SK-N-SH treated with all-trans-retinoic acid at 6 μM for 48 hours (cell line): ENCODE results near the gene LCNL1.

Source experiments
- ATAC-seq: fragments of 200-7000 bp; cut with Tn5 transposase; 3 replicates; pipeline ENCODE4 v1.9.1; 2020; ENCODE audit warnings: mild to moderate bottlenecking, moderate library complexity
- BACH2 ChIP-seq: fragments of 250-450 bp; sonication (Bioruptor Pico); IDR thresholded peaks from 2 replicates; pipeline ENCODE4 v1.9.0; 2021; ENCODE audit warnings: mild to moderate bottlenecking, borderline replicate concordance
- CREB5 ChIP-seq: fragments of 250-450 bp; sonication (Bioruptor Pico); IDR thresholded peaks from 2 replicates; pipeline ENCODE4 v1.5.1; 2020; ENCODE audit warnings: low read depth, mild to moderate bottlenecking, moderate library complexity
- CSDC2 ChIP-seq: fragments of 250-450 bp; sonication (Bioruptor Pico); IDR thresholded peaks from 2 replicates; pipeline ENCODE4 v1.5.0; 2020; ENCODE audit warnings: mild to moderate bottlenecking, moderate library complexity
- ESRRG ChIP-seq: fragments of 250-450 bp; sonication (Bioruptor Pico); IDR thresholded peaks from 2 replicates; pipeline ENCODE4 v1.6.1; 2021; ENCODE audit warnings: mild to moderate bottlenecking
- GLIS3 ChIP-seq: fragments of 250-450 bp; sonication (Bioruptor Pico); IDR thresholded peaks from 2 replicates; pipeline ENCODE4 v1.5.0; 2020; ENCODE audit warnings: mild to moderate bottlenecking, moderate library complexity
- ISL1 ChIP-seq: fragments of 250-450 bp; sonication (Bioruptor Pico); IDR thresholded peaks from 2 replicates; pipeline ENCODE4 v2.1.2; 2022; ENCODE audit warnings: mild to moderate bottlenecking, moderate library complexity
- OSR1 ChIP-seq: fragments of 250-450 bp; sonication (Bioruptor Pico); IDR thresholded peaks from 2 replicates; pipeline ENCODE4 v1.8.0; 2022; ENCODE audit warnings: moderate library complexity, mild to moderate bottlenecking, inconsistent platforms
- PATZ1 ChIP-seq: fragments of 250-450 bp; sonication (Bioruptor Pico); IDR thresholded peaks from 2 replicates; pipeline ENCODE4 v1.8.0; 2020; ENCODE audit warnings: mild to moderate bottlenecking, moderate library complexity, borderline replicate concordance
- POU6F1 ChIP-seq: fragments of 250-450 bp; sonication (Bioruptor Pico); IDR thresholded peaks from 2 replicates; pipeline ENCODE4 v1.8.0; 2021; ENCODE audit warnings: low read depth, mild to moderate bottlenecking, moderate library complexity, borderline replicate concordance
- PPARA ChIP-seq: fragments of 250-450 bp; sonication (Bioruptor Pico); IDR thresholded peaks from 2 replicates; pipeline ENCODE4 v1.5.0; 2020; ENCODE audit warnings: mild to moderate bottlenecking, borderline replicate concordance
- RARB ChIP-seq: fragments of 250-450 bp; sonication (Bioruptor Pico); IDR thresholded peaks from 2 replicates; pipeline ENCODE4 v1.8.0; 2021; ENCODE audit warnings: mild to moderate bottlenecking, moderate library complexity
- SNAI2 ChIP-seq: fragments of 250-450 bp; sonication (Bioruptor Pico); IDR thresholded peaks from 2 replicates; pipeline ENCODE4 v1.5.0; 2020; ENCODE audit warnings: mild to moderate bottlenecking, moderate library complexity
- TCF4 ChIP-seq: fragments of 250-450 bp; sonication (Bioruptor Pico); IDR thresholded peaks from 2 replicates; pipeline ENCODE4 v1.8.0; 2021; ENCODE audit warnings: mild to moderate bottlenecking, moderate library complexity, borderline replicate concordance
- TOX ChIP-seq: fragments of 250-450 bp; sonication (Bioruptor Pico); IDR thresholded peaks from 2 replicates; pipeline ENCODE4 v1.8.0; 2021; ENCODE audit warnings: mild to moderate bottlenecking, moderate library complexity, borderline replicate concordance
- TSHZ2 ChIP-seq: fragments of 250-450 bp; sonication (Bioruptor Pico); IDR thresholded peaks from 2 replicates; pipeline ENCODE4 v1.5.0; 2020; ENCODE audit warnings: mild to moderate bottlenecking, moderate library complexity
- ZC3H10 ChIP-seq: fragments of 250-450 bp; sonication (Bioruptor Pico); IDR thresholded peaks from 2 replicates; pipeline ENCODE4 v1.5.1; 2021; ENCODE audit warnings: mild to moderate bottlenecking, moderate library complexity
- ZFP3 ChIP-seq: fragments of 250-450 bp; sonication (Bioruptor Pico); IDR thresholded peaks from 2 replicates; pipeline ENCODE4 v1.5.0; 2020; ENCODE audit warnings: mild to moderate bottlenecking, moderate library complexity
- ZFP30 ChIP-seq: fragments of 450-650 bp; formaldehyde crosslinking; IDR thresholded peaks from 2 replicates; pipeline ENCODE4 v1.5.0; 2022; ENCODE audit warnings: mild to moderate bottlenecking, moderate library complexity
- ZNF565 ChIP-seq: fragments of 450-650 bp; formaldehyde crosslinking; conservative IDR thresholded peaks from 2 replicates; pipeline ENCODE4 v1.5.0; 2020; ENCODE audit warnings: low read depth, mild to moderate bottlenecking, moderate library complexity
- ZNF70 ChIP-seq: fragments of 450-650 bp; formaldehyde crosslinking; IDR thresholded peaks from 2 replicates; pipeline ENCODE4 v1.5.0; 2020; ENCODE audit warnings: mild to moderate bottlenecking, moderate library complexity
- ZNF8 ChIP-seq: fragments of 450-650 bp; formaldehyde crosslinking; IDR thresholded peaks from 2 replicates; pipeline ENCODE4 v1.5.0; 2020; ENCODE audit warnings: mild to moderate bottlenecking, moderate library complexity

LCNL1 gene

GRCh38 chr9:136982232-136983051 is at the start of gene LCNL1:
LCNL1 (plus strand) TSS chr9:136982993; CDS start chr9:136983587, 594 bp downstream.
- ATAC-seq: no peak

GRCh38 chr9:136934277-136934676 is 48.5 kb upstream of the LCNL1 start:
- no peak for ATAC-seq
- no peak for TF ChIP-seq OSR1 (CRISPR knock-in tag)
- no peak for TF ChIP-seq ESRRG (CRISPR knock-in tag)

More at GRCh38 chr9:136982232-136983051, at the start of gene LCNL1:
- TF ChIP-seq PATZ1 (CRISPR knock-in tag) (no peak), PPARA (CRISPR knock-in tag) (no peak), CSDC2 (CRISPR knock-in tag) (no peak), GLIS3 (CRISPR knock-in tag) (no peak)

GRCh38 chr9:136935651-136936050 is 47.1 kb upstream of the LCNL1 start:
- ATAC-seq: no peak
- TF ChIP-seq POU6F1 (CRISPR knock-in tag): no peak
- TF ChIP-seq TOX (CRISPR knock-in tag): no peak
- TF ChIP-seq CSDC2 (CRISPR knock-in tag): no peak
- no peak for TF ChIP-seq ZFP3 (CRISPR knock-in tag)
- TF ChIP-seq RARB: no peak
- no peak for TF ChIP-seq OSR1 (CRISPR knock-in tag)
- no peak for TF ChIP-seq GLIS3 (CRISPR knock-in tag)
- TF ChIP-seq ZNF565: no peak
- TF ChIP-seq TSHZ2 (CRISPR knock-in tag): no peak
- no peak for TF ChIP-seq ZC3H10
- TF ChIP-seq CREB5: no peak
- no peak for TF ChIP-seq ZNF8
- TF ChIP-seq PPARA (CRISPR knock-in tag): no peak
- no peak for TF ChIP-seq BACH2
- TF ChIP-seq ZFP30 (CRISPR knock-in tag): no peak
- no peak for TF ChIP-seq ISL1 (CRISPR knock-in tag)
- TF ChIP-seq ESRRG (CRISPR knock-in tag): no peak
- TF ChIP-seq TCF4: no peak
- no peak for TF ChIP-seq ZNF70 (CRISPR knock-in tag)
- no peak for TF ChIP-seq SNAI2 (CRISPR knock-in tag)

GRCh38 chr9:136936645-136937170 is 46.1 kb upstream of the LCNL1 start:
- TF ChIP-seq ZFP30 (CRISPR knock-in tag): no peak
- TF ChIP-seq PPARA (CRISPR knock-in tag): no peak
- no peak for ATAC-seq
